HL-60 (cell line): Measurements from ENCODE around the gene TGFBR3L.

Source experiments
- CTCF ChIP-seq: IDR thresholded peaks from one replicate; pipeline ENCODE4 v1.5.1; 2011; ENCODE audit warnings: low read length, control low read depth, inconsistent platforms; ENCODE audit not compliant: insufficient read depth
- TF ChIP-seq, protein P1 (sequence below): IDR thresholded peaks from 2 replicates; pipeline ENCODE4 v1.6.1; 2012; ENCODE audit warnings: low read depth; ENCODE audit not compliant: insufficient replicate concordance

DNA sequence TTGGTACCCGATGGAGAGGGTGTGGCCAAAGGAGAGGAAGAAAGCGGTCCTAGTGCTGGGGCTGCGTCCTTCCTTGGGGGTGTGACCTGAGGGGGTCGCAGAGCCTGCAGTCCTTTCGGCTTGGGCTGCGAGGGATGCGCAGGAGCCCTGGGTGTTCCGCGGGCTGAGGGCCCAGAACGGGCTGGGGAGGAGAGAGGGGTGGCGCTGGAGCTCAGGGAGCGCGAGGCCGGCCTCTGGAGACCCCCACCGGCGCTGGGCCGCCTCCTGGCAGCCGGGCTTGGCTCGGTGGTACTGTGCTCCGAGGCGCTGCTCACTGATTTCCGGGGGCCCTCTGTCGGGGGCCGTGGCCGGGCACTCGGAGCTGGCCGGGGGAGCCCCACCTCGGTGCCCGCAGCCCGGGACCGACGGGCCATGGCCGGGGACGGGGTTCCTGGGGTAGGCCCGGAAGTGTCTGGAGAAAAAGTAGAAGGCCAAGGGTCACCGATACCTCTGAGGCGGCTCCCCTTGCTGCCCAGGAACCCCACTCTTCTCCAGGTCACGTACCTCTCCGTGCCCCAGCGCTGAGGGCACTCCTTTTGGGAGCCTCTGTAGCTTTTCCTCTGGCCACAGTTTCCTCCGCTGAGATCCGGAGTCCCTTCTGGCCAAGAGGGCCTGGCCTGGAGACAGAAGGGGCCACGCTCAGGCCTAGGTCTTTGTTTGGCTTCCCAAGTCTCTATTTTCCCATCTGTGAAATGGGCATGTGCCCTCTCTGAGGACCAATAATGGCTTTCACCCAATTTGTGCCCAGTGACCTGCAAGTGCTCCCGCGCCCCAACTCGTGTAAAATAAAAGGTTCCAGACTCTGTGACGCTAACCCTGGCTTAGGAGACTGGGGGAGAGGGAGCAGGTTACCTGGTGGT lies 42.1 kb upstream of the TGFBR3L start:
- TF ChIP-seq CTCF, result no peak
- TF ChIP-seq, protein P1, sequence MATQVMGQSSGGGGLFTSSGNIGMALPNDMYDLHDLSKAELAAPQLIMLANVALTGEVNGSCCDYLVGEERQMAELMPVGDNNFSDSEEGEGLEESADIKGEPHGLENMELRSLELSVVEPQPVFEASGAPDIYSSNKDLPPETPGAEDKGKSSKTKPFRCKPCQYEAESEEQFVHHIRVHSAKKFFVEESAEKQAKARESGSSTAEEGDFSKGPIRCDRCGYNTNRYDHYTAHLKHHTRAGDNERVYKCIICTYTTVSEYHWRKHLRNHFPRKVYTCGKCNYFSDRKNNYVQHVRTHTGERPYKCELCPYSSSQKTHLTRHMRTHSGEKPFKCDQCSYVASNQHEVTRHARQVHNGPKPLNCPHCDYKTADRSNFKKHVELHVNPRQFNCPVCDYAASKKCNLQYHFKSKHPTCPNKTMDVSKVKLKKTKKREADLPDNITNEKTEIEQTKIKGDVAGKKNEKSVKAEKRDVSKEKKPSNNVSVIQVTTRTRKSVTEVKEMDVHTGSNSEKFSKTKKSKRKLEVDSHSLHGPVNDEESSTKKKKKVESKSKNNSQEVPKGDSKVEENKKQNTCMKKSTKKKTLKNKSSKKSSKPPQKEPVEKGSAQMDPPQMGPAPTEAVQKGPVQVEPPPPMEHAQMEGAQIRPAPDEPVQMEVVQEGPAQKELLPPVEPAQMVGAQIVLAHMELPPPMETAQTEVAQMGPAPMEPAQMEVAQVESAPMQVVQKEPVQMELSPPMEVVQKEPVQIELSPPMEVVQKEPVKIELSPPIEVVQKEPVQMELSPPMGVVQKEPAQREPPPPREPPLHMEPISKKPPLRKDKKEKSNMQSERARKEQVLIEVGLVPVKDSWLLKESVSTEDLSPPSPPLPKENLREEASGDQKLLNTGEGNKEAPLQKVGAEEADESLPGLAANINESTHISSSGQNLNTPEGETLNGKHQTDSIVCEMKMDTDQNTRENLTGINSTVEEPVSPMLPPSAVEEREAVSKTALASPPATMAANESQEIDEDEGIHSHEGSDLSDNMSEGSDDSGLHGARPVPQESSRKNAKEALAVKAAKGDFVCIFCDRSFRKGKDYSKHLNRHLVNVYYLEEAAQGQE, result no peak
